ENCODE measurements around the gene CYP24A1.

Gene CYP24A1

DNA sequence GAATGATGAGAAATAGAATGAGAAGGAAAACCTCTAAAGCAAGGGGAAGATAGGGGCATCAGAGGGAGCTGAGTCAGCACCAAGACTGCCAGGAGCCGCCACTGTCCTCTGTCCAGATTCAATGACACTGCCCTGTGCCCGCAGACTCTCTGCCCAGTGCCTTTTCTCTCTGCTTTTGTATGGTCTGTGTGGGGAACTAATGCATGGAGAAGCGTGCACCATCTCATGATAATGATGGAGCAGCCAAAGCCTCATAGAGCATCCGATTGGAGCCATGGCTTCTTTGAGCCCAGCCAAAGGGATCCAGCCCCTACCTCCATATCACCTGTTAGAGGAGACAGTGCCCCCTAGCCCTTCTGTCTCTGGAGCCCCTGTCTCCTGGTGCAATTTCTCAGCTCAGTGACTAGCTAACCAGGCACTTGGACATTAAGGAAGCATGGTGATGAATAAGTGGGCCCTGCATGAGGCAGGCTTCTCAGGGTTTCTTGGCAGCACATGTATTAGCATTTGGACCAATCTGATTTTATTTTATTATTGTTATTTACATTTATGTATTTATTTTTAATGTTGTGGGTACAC lies 27.6 kb upstream of the CYP24A1 start:
- DNase-seq: no peak

DNA sequence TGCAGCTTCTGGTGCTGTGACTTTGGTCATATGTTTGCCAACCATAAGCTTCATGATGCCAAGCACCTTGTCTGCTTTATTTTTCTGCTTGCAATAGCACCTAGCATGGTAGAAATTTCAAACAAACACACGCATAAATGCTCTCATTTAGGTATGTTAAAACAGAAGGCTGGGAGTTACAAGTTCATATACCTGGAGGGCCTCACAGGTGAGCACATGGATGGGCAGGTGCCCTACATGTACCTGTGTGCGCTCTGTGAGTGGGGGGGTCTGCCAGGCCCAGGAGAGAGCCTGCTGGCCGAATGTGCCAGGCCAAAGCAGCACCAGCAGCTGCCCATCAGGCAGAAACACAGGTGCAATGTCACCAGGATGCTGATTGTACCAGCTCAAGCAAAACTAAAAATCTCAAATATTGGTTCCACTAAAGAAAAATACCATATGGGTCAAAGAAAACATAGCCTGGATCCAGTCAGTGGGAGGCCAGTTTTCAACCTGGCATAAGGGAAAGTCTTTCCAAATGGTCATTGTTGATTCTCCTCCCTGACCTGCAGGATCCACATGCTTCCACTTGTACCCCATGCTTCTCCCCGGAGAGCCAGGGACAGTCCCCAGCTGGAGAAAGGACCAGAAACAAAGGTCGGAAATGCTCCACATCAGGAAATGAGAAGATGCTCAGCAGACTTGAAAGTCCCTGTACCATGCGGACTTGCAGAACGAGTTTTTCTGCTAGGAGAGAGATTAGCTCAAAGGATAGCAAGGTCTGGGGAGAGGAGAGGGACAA lies 26.9 kb upstream of the CYP24A1 start:
- no peak for DNase-seq

DNA sequence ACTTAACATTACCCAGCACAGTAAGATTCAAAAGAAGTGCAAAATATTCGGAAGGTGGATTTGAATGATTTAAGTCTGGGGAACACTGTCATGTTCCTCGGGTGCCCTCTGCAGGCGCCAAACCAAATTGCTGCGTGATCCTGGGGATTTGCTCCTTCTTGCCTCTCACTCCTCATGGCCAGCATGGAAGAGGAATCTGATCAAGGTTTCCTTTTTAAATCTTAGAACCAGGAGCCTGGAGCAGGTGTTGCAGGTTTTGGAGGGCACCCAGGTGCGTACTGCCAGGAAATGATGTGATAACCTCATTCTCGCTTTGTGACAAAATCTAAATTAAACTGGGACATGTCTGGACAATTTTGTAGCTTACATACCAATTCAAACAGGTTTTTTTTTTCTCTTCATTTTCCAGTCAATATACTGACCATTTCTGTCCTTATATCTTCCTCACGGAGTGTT lies 26.0 kb upstream of the CYP24A1 start:
- peak; percentile 5 for DNase-seq

DNA sequence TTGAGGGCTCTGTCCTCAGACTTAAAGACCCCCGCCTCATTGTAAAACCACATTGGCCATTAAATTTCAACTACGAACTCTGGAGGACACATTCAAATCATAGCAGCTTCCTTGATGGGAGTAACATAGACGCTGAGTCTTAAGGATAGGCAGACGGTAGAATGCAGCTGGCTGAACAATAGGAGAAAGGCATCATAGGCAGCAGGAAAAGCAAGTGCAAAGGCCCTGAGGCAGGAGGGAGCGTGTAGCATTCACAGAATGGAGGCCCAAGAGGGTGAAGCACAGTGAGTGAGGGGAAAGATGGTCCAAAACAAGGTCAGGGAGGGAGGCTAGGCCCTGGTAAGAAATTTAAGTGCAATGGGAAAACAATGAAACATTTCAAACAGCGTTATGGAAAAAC lies 25.5 kb upstream of the CYP24A1 start:
- no peak for DNase-seq

DNA sequence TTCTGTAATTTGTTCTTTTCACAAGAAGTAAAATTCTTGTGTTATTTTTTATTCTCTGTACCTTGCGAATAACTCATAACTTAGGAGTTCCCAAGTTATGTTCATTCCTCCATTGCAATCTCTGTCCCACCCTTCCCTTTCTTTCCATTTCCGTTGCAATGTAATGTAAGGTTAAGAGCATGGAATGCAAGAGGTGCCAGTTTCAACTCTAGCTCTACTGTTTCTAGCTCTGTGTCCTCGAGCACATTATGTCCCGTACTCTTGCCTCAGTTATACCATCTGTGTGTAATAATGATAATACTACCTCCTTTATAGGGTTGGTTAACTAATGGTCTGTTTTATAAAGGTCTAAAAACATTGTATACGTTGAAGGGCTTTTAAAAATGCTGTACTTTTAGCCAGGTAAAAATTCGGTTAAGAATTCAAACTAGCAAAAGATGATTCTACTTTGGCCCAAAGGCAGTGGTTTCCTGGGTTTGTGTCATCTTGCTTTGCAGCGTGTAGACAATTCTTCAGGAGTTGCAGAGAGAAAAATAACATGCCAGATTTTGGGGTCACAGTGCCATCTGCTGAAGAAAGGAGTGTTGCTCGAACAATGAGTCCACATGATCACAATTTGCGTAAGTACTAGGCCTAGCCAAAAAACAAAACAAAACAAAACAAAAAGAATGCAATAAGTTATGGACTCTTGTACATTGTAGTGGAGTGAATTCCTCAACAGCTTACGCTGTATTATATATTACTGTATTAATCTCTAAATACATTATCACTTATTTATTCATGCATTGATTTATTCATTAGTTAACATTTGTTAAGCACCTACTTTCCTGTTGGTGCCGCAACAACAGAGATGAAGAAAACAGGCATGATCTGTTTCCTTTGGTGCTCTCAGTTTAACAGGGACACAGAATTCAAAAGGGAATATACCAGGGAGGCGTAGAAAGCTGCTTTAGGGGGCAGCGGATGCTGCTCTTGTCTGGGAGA lies 24.1 kb upstream of the CYP24A1 start:
- no peak for DNase-seq

DNA sequence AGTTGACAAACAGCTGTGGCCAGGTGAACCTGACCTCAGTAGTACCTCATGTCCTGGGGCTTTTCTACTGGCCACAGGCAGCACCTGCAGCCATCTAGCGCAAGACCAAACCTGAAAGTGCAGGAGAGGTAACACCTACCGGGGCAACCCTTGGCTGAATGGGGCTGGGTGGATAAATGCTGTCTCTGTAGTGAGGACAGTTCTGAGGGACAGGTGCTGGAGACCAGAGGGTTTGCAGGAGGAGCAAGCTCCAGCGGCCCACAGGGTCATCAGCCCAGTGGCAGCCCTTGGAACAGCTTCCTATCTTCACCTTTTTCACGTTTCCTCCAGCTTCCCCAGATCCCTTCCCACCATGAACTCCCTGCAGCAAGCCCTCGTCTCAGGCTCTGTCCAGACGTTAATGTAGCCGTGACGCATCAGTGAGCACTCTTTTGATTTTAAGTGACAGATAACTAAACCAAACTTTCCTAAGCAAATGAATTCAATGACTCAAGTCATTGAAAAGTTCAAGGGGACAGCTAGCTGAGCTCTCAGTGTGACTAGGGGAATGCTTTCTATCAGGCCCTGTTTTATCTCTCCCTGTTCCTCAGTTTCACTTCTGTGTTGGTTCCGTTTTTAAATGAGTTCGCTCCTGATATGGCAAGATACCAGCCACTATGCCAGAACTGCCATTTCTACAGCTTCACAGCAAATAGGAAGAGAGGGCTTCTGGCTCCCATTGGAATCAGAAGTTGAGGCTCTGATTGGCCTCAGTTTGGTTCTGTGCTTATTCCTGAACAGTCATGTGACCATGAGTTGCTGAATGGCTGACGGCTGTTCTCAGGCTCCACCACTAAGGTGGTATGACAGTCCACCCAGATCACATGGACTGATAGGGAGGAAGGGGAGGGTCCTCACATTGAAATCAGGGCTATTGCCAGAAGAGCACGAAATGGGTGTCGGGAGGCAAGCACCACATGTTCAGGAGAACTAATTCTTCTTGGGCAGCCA lies 22.0 kb upstream of the CYP24A1 start:
- no peak for DNase-seq

- DNase-seq: no peak
Observed at GRCh38 chr20:54194724-54195438, 21.1 kb upstream of the CYP24A1 start.

- DNase-seq: no peak
Observed at GRCh38 chr20:54193817-54194216, 20.0 kb upstream of the CYP24A1 start.

- DNase-seq: no peak
Observed at GRCh38 chr20:54190217-54190616, 16.4 kb upstream of the CYP24A1 start.

DNA sequence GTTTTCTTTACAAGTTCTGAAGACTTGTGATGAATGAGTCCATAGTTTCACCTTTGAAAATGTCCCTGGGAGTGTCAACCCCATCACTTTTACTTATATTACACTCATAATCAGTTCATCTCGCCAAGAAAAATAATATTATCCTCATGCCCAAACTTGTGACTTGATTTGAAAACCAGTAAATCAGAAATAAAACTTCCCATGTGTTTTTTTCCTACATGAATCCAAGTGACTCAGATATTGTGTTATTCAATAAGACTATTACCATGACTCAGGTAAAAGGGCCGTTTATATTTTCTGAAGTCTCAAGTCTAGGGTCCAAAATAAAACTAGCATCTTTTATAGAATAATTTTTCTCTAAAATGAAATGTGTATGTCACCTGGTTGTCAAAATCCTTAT lies 15.8 kb upstream of the CYP24A1 start:
- DNase-seq: no peak

DNA sequence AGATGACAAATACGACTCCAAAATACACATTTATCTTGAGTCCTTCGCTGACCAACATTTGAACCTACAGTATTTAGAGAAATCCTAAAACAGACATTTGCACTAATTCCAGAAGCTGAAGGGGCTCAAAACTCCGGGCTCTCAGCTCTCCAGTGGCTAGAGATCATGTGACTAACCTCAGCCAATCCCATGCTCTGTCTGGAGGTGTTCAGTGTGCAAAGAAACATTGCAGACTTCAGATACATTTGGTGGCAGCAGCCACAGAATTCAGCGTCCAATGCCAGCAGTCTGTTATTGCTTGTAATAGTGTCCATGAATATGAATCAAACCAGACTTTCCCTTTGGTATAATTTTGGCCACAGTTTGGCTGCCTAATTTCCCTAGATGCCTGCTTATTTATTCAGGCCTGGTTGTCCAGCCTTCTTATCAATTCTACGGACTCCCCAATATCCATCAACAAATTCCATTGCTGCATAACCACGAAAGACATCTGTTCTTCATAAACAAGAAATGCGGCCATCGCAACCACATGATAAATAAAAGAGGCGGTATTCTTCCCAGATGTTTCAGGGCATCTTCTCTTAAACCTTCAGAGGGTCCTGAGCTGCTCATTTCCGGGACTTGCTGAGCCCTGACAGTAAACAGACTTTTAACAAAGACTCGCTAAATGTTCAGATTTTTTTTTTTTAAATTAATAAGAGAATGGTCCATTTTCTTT lies 14.5 kb upstream of the CYP24A1 start:
- no peak for DNase-seq

DNA sequence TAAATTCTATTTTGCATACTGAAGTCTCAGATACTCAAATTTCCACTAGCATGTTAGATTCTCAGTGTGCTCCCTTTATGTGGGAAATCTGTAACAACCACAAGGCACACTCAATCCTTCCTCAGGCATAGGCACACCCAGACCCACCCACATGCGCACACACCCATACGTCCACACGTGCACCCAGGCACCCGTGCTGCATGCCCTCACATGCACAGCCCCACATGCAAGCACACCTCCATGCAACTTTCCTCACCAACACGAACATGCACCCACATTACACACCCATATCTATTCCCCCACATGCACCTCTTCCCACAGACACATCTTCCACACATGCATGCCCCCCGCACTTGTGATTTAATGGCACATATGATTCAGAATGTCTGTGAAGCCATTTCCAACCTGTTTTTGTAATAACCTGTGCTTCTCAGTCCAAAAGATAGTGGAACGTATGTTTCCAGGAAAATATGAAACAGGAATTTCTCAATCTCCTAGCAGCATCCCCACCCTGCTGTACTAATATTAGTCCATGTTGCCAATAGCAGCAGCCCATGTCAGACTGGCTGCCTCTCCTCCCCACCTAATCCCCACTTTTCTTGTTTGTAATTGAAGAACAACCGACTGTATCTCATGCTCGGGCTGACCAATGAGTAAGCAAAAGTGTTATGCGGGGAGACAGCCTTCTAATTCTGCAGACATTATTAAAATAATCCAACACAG lies 11.3 kb upstream of the CYP24A1 start:
- no peak for DNase-seq

DNA sequence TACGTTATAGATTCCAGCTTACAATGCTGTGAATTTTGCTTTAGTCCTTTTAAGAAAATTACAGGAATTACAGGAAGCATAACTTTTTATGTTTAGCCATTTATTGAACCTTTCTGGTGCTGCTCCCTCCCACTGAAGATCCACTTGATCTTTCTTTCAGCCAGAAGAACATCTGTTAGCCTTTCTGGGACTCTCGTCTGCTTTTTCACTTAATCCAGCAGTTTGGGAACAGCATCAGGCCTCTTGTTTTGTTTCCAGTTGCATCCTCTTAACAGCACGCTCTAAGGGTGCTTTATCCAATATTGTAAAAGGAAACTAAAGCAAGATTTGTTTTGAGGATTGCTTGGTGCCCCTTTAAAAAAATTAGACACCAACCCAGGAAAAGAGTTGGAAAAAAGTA lies 10.3 kb upstream of the CYP24A1 start:
- DNase-seq: no peak

DNA sequence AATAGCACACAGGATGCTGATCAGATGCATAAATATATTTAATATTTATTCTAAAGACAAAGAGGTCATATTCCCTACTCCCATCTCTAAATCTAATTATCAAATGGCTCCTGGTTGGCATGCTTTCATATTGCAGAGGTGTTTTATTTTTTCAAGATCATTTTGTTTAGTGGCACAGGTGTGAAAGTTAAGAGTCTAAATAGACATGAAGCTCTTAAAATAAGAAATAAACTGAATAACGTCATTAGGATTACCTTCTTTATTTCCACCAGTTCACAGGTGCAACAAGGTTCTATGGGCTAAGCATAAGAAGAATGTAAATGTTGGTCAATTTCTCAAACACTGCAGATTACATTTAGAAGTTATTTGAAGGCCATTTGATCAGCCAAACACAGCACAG lies 7.1 kb upstream of the CYP24A1 start:
- DNase-seq: no peak

- DNase-seq: peak; percentile 53
Observed at GRCh38 chr20:54179946-54180345, 6.2 kb upstream of the CYP24A1 start.

- no peak for DNase-seq
Observed at GRCh38 chr20:54178256-54178655, 4.5 kb upstream of the CYP24A1 start.

GRCh38 chr20:54177378-54177777 lies 3.6 kb upstream of the CYP24A1 start:
- no peak for DNase-seq

- no peak for DNase-seq
Observed at GRCh38 chr20:54176610-54177009, 2.8 kb upstream of the CYP24A1 start.

GRCh38 chr20:54174457-54175175 lies 830 bp upstream of the CYP24A1 start:
- no peak for DNase-seq
